KMS-11 (cell line): ENCODE results near the gene PACS1.

ENCODE experiments used
- H2AFZ ChIP-seq: fragments of 200-600 bp; sonication (generic); 2 replicates; pipeline ENCODE4 v1.6.1; 2016; ENCODE audit warnings: antibody characterized with exemption, mixed run types, low read depth
- H3K27ac ChIP-seq: fragments of 200-600 bp; sonication (generic); 2 replicates; pipeline ENCODE4 v1.6.1; 2016; ENCODE audit warnings: mild to moderate bottlenecking, mixed run types
- H3K27me3 ChIP-seq: fragments of 200-600 bp; sonication (generic); 2 replicates; pipeline ENCODE4 v1.6.1; 2017; ENCODE audit warnings: mild to moderate bottlenecking, low read depth, mixed run types, moderate library complexity; ENCODE audit not compliant: insufficient read depth
- H3K36me3 ChIP-seq: fragments of 200-600 bp; sonication (generic); 2 replicates; pipeline ENCODE4 v1.6.1; 2017; ENCODE audit warnings: mild to moderate bottlenecking, mixed run types; ENCODE audit not compliant: insufficient read depth
- H3K4me1 ChIP-seq: fragments of 200-600 bp; sonication (generic); 2 replicates; pipeline ENCODE4 v1.6.1; 2016; ENCODE audit warnings: mild to moderate bottlenecking, low read depth, mixed run types; ENCODE audit not compliant: poor library complexity, severe bottlenecking
- H3K4me2 ChIP-seq: fragments of 200-600 bp; sonication (generic); 2 replicates; pipeline ENCODE4 v1.7.0; 2016; ENCODE audit warnings: mild to moderate bottlenecking, mixed run types
- H3K4me3 ChIP-seq: fragments of 200-600 bp; sonication (generic); IDR thresholded peaks from 2 replicates; pipeline ENCODE4 v1.6.1; 2017; ENCODE audit warnings: low read depth, low read length, mixed read lengths; ENCODE audit not compliant: insufficient read depth
- H3K79me2 ChIP-seq: fragments of 200-600 bp; sonication (generic); 2 replicates; pipeline ENCODE4 v1.6.1; 2016; ENCODE audit warnings: low read depth, mixed run types; ENCODE audit not compliant: insufficient read depth
- H3K9ac ChIP-seq: fragments of 200-600 bp; sonication (generic); 2 replicates; pipeline ENCODE4 v1.6.1; 2016; ENCODE audit warnings: mild to moderate bottlenecking, mixed run types
- H4K20me1 ChIP-seq: fragments of 200-600 bp; sonication (generic); 2 replicates; pipeline ENCODE4 v1.6.1; 2016; ENCODE audit warnings: mild to moderate bottlenecking, mixed run types; ENCODE audit not compliant: insufficient read depth
- TF ChIP-seq, protein P1 (sequence below): fragments of 200-600 bp; sonication (generic); conservative IDR thresholded peaks from 2 replicates; pipeline ENCODE4 v1.6.1; 2017; ENCODE audit warnings: low read depth, mild to moderate bottlenecking, antibody characterized with exemption, low read length, moderate library complexity, mixed read lengths

Gene PACS1

GRCh38 chr11:66222358-66223149 is 152.5 kb downstream of the PACS1 start:
- Histone ChIP-seq H3K27ac (peak overlapping the region; percentile 100), H4K20me1 (no peaks in the 10 kb centered on the region), H3K79me2 (no peaks in the 10 kb centered on the region), H3K4me2 (peak overlapping the region; percentile 81), H3K4me1 (peaks cover 33% of the 10 kb centered on the region), H3K4me3 (no peak overlapping the region), H3K27me3 (no peaks in the 10 kb centered on the region), H3K36me3 (no peaks in the 10 kb centered on the region), H3K9ac (peak overlapping the region; percentile 93), H2AFZ (peak overlapping the region; percentile 32; the same call in 1 of the 2 replicates)
- TF ChIP-seq, protein P1, sequence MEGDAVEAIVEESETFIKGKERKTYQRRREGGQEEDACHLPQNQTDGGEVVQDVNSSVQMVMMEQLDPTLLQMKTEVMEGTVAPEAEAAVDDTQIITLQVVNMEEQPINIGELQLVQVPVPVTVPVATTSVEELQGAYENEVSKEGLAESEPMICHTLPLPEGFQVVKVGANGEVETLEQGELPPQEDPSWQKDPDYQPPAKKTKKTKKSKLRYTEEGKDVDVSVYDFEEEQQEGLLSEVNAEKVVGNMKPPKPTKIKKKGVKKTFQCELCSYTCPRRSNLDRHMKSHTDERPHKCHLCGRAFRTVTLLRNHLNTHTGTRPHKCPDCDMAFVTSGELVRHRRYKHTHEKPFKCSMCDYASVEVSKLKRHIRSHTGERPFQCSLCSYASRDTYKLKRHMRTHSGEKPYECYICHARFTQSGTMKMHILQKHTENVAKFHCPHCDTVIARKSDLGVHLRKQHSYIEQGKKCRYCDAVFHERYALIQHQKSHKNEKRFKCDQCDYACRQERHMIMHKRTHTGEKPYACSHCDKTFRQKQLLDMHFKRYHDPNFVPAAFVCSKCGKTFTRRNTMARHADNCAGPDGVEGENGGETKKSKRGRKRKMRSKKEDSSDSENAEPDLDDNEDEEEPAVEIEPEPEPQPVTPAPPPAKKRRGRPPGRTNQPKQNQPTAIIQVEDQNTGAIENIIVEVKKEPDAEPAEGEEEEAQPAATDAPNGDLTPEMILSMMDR: peak; percentile 93

DNA sequence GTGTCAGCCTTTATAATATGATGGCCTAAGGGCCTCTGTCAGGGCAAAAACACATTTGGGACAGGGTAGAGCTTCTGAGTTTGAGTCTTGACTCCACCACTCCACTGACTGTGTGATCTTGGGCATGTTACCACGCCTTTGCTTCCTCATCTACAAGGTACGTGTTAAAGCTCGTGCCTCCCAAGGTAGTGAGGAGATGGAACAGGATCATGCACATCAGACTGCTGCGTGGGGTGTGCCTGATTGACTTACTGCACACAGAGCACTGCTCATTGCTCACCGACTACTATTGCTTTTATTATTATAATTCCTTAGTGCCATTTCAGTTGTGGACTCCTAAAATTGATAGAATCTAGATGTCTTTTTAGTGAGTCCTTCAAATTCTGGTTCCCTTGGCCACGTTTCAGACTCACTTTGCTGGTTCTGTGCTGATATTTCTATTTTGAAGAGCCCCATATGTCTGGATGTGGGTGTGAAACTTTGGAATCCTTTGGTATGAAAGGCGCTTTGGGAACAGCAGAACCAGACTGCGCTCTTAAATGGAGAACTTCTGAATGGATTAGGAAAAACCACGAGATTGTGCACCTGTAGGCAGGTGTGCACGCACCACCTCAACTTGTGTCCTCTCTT is 154.3 kb downstream of the PACS1 start:
- TF ChIP-seq, protein P1: no peak
- Histone ChIP-seq H3K27me3 (no peaks in the 10 kb centered on the region), H4K20me1 (no peaks in the 10 kb centered on the region), H2AFZ (no peak overlapping the region), H3K36me3 (no peaks in the 10 kb centered on the region), H3K27ac (no peak overlapping the region), H3K4me2 (no peak overlapping the region), H3K9ac (no peak overlapping the region), H3K4me3 (no peak overlapping the region), H3K79me2 (no peaks in the 10 kb centered on the region), H3K4me1 (peaks cover 33% of the 10 kb centered on the region)

DNA sequence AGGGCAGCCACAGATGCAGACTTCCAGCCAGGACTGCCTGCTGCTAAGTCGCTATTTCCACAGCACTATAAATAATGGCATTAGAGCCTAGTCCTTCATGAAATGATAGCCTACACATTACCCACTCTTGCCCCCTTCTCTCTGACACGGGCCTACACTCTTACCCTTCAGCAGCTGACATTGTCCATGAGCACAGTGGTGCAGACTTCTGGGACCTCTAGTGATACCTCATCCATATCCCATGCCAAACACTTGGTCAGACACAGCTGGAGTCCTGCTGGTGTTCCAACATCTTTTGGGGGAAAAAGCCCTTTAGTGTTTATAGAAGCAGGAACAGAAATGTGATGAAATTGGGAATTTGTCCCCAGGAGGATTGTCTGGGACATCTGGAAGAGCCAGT is 155.0 kb downstream of the PACS1 start:
- TF ChIP-seq, protein P1: no peak
- Histone ChIP-seq H3K27me3 (no peaks in the 10 kb centered on the region), H3K36me3 (no peaks in the 10 kb centered on the region), H3K79me2 (no peaks in the 10 kb centered on the region), H3K9ac (no peak overlapping the region), H3K4me3 (no peak overlapping the region), H4K20me1 (no peaks in the 10 kb centered on the region), H3K27ac (no peak overlapping the region), H3K4me2 (no peak overlapping the region), H2AFZ (no peak overlapping the region), H3K4me1 (peaks cover 33% of the 10 kb centered on the region)

DNA sequence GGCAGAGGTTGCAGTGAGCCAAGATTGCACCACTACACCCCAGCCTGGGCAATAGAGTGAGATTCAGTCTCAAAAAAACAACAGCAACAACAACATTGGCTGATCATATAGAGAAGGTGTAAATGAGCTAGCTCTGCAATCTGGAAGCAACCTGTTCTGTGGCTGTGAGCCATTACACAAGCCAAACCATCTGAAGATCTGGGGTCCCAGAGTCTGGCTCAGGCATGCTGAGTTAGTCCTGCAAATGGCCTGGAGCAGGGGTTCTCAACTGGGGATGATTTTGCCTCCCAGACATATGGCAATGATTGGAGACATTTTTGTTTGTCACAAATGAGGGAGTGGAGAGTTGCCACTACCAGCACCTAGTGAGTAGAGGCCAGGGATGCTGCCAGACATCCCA is 156.0 kb downstream of the PACS1 start:
- Histone ChIP-seq H3K36me3 (no peaks in the 10 kb centered on the region), H3K27ac (no peak overlapping the region), H4K20me1 (no peaks in the 10 kb centered on the region), H3K4me2 (no peak overlapping the region), H3K4me1 (peaks cover 23% of the 10 kb centered on the region), H3K27me3 (no peaks in the 10 kb centered on the region), H3K9ac (no peak overlapping the region), H3K4me3 (no peak overlapping the region), H3K79me2 (no peaks in the 10 kb centered on the region), H2AFZ (no peak overlapping the region)
- TF ChIP-seq, protein P1: no peak
